HG02642 (cell line): ENCODE data around the gene MOK.
"Not testable (repeated sequence)": the region's sequence is repeated elsewhere in the genome, so short reads cannot be mapped to it uniquely, and the experiment has no call there.

Experiments used
- ATAC-seq: cut with Tn5 transposase; IDR thresholded peaks from one replicate; pipeline ENCODE4 v1.9.1; 2021; ENCODE audit warnings: mild to moderate bottlenecking; ENCODE audit not compliant: unreplicated experiment, poor library complexity

The MOK gene

GRCh38 chr14:102304611-102305506 is at the start of gene MOK:
Gene MOK, minus strand, starts transcription at chr14:102305164. Its CDS starts 196 bp downstream, at chr14:102304968.
- peak; percentile 98 for ATAC-seq

- no peak for ATAC-seq
Measured at GRCh38 chr14:102353126-102353619, 48.2 kb upstream of the MOK start.

- no peak for ATAC-seq
Measured at GRCh38 chr14:102352213-102352612, 47.2 kb upstream of the MOK start.

- ATAC-seq, result not testable (repeated sequence)
Measured at GRCh38 chr14:102351593-102351992, 46.6 kb upstream of the MOK start.

GRCh38 chr14:102351023-102351422 is 46.1 kb upstream of the MOK start:
- no peak for ATAC-seq

- ATAC-seq, result no peak
Measured at GRCh38 chr14:102348376-102348775, 43.4 kb upstream of the MOK start.

GRCh38 chr14:102346645-102347044 is 41.7 kb upstream of the MOK start:
- no peak for ATAC-seq

- no peak for ATAC-seq
Measured at GRCh38 chr14:102345232-102345631, 40.3 kb upstream of the MOK start.

- no peak for ATAC-seq
Measured at GRCh38 chr14:102344485-102344884, 39.5 kb upstream of the MOK start.

- no peak for ATAC-seq
Measured at GRCh38 chr14:102344084-102344483, 39.1 kb upstream of the MOK start.

GRCh38 chr14:102342238-102342637 is 37.3 kb upstream of the MOK start:
- ATAC-seq, result no peak

- ATAC-seq, result no peak
Measured at GRCh38 chr14:102341566-102341965, 36.6 kb upstream of the MOK start.

- ATAC-seq, result no peak
Measured at GRCh38 chr14:102338724-102339123, 33.8 kb upstream of the MOK start.

- ATAC-seq, result no peak
Measured at GRCh38 chr14:102335163-102335562, 30.2 kb upstream of the MOK start.

GRCh38 chr14:102333795-102334705 is 29.1 kb upstream of the MOK start:
- ATAC-seq, result no peak

- ATAC-seq, result no peak
Measured at GRCh38 chr14:102333390-102333789, 28.4 kb upstream of the MOK start.

GRCh38 chr14:102330806-102331205 is 25.8 kb upstream of the MOK start:
- no peak for ATAC-seq

GRCh38 chr14:102329381-102329780 is 24.4 kb upstream of the MOK start:
- not testable (repeated sequence) for ATAC-seq

GRCh38 chr14:102326583-102326982 is 21.6 kb upstream of the MOK start:
- no peak for ATAC-seq

- ATAC-seq, result no peak
Measured at GRCh38 chr14:102325791-102326345, 20.9 kb upstream of the MOK start.

GRCh38 chr14:102323102-102323501 is 18.1 kb upstream of the MOK start:
- no peak for ATAC-seq
